Dermis microvascular lymphatic vessel endothelial cell (primary cell): ENCODE measurements around the gene SPRR4. TPM values are rescaled to one million over a fixed set of nuclear protein-coding genes. Genes with fewer than 3 reads are reported as not detected.

Experiments
- DNase-seq, 2 donors: peaks; one replicate each; pipeline versions ENCODE4 v3.0.0 to v3.0.0-alpha.2; 2010; ENCODE audit warnings: low read depth in 2 of 2
- total RNA-seq: library from RNA; depleted of rRNA; stranded (reverse); fragments of >200 nt; gene quantifications from 2 replicates; pipeline ENCODE4 v1.2.1, GENCODE V29; 2014

The SPRR4 gene
- total RNA-seq = not detected in 2 replicates

- DNase-seq = no peak
These were observed at the start of gene SPRR4 for GRCh38 chr1:152970495-152970894. Gene SPRR4 (plus strand): TSS chr1:152970648. CDS start chr1:152971891, 1,243 bp downstream.

- DNase-seq = no peak
These were observed 46.3 kb upstream of the SPRR4 start for GRCh38 chr1:152924191-152924590.

GRCh38 chr1:152926091-152926490 lies 44.4 kb upstream of the SPRR4 start:
- DNase-seq = no peak

- DNase-seq = no peak
These were observed 41.8 kb upstream of the SPRR4 start for GRCh38 chr1:152928671-152929070.

GRCh38 chr1:152932170-152932811 lies 38.2 kb upstream of the SPRR4 start:
- DNase-seq = no peak

GRCh38 chr1:152933196-152933595 lies 37.3 kb upstream of the SPRR4 start:
- DNase-seq = no peak

- no peak for DNase-seq
These were observed 29.8 kb upstream of the SPRR4 start for GRCh38 chr1:152940614-152941013.

- DNase-seq = no peak
These were observed 29.3 kb upstream of the SPRR4 start for GRCh38 chr1:152941037-152941711.

- DNase-seq = no peak
These were observed 28.3 kb upstream of the SPRR4 start for GRCh38 chr1:152942161-152942560.

GRCh38 chr1:152946248-152946647 lies 24.2 kb upstream of the SPRR4 start:
- no peak for DNase-seq

GRCh38 chr1:152946651-152947256 lies 23.7 kb upstream of the SPRR4 start, which contains the start of gene SPRR5:
Gene SPRR5 (plus strand): TSS chr1:152947206. CDS start chr1:152948555, 1,349 bp downstream.
- DNase-seq = no peak

- no peak for DNase-seq
These were observed 18.7 kb upstream of the SPRR4 start for GRCh38 chr1:152951711-152952110.

- DNase-seq = no peak
These were observed 16.7 kb upstream of the SPRR4 start for GRCh38 chr1:152953761-152954160.

GRCh38 chr1:152954436-152954835 lies 16.0 kb upstream of the SPRR4 start:
- no peak for DNase-seq

GRCh38 chr1:152957561-152957960 lies 12.9 kb upstream of the SPRR4 start:
- no peak for DNase-seq

- no peak for DNase-seq
These were observed 11.2 kb upstream of the SPRR4 start for GRCh38 chr1:152959273-152959672.

GRCh38 chr1:152959801-152960451 lies 10.5 kb upstream of the SPRR4 start:
- no peak for DNase-seq

- no peak for DNase-seq
These were observed 9.9 kb upstream of the SPRR4 start for GRCh38 chr1:152960452-152961044.

GRCh38 chr1:152961226-152961891 lies 9.1 kb upstream of the SPRR4 start:
- DNase-seq = no peak

- DNase-seq = no peak
These were observed 7.5 kb upstream of the SPRR4 start for GRCh38 chr1:152962876-152963415.

- DNase-seq = no peak
These were observed 5.9 kb upstream of the SPRR4 start for GRCh38 chr1:152964536-152964935.
